GM19193 (cell line): ENCODE measurements around the gene GALNT5.

Experiments
- POLR2A ChIP-seq: IDR thresholded peaks from 4 replicates; pipeline ENCODE4 v1.6.1; 2011; ENCODE audit not compliant: insufficient read depth, insufficient read length; ENCODE audit errors: extremely low read depth

The GALNT5 gene

GRCh38 chr2:157257312-157258252 is at the start of gene GALNT5:
Gene GALNT5 (plus strand): TSS chr2:157257705. CDS start chr2:157258083, 378 bp downstream.
- no peak for TF ChIP-seq POLR2A

GRCh38 chr2:157216286-157216965 is 41.1 kb upstream of the GALNT5 start:
- no peak for TF ChIP-seq POLR2A

GRCh38 chr2:157217409-157217808 is 40.1 kb upstream of the GALNT5 start:
- no peak for TF ChIP-seq POLR2A

- TF ChIP-seq POLR2A = no peak
Measured at GRCh38 chr2:157218911-157219310, 38.6 kb upstream of the GALNT5 start.

GRCh38 chr2:157220502-157220901 is 37.0 kb upstream of the GALNT5 start:
- TF ChIP-seq POLR2A = no peak

GRCh38 chr2:157221394-157221988 is 36.0 kb upstream of the GALNT5 start:
- no peak for TF ChIP-seq POLR2A

GRCh38 chr2:157223624-157224205 is 33.8 kb upstream of the GALNT5 start:
- no peak for TF ChIP-seq POLR2A

- no peak for TF ChIP-seq POLR2A
Measured at GRCh38 chr2:157227592-157227991, 29.9 kb upstream of the GALNT5 start.

- no peak for TF ChIP-seq POLR2A
Measured at GRCh38 chr2:157228946-157229345, 28.6 kb upstream of the GALNT5 start.

- no peak for TF ChIP-seq POLR2A
Measured at GRCh38 chr2:157229572-157229971, 27.9 kb upstream of the GALNT5 start.

- no peak for TF ChIP-seq POLR2A
Measured at GRCh38 chr2:157231476-157231875, 26.0 kb upstream of the GALNT5 start.

- no peak for TF ChIP-seq POLR2A
Measured at GRCh38 chr2:157233506-157233905, 24.0 kb upstream of the GALNT5 start.

GRCh38 chr2:157236404-157236803 is 21.1 kb upstream of the GALNT5 start:
- no peak for TF ChIP-seq POLR2A

- TF ChIP-seq POLR2A = no peak
Measured at GRCh38 chr2:157238296-157238695, 19.2 kb upstream of the GALNT5 start.

- no peak for TF ChIP-seq POLR2A
Measured at GRCh38 chr2:157244691-157245090, 12.8 kb upstream of the GALNT5 start.

- TF ChIP-seq POLR2A = no peak
Measured at GRCh38 chr2:157245144-157245840, 12.2 kb upstream of the GALNT5 start.
